ENCODE data around the gene TFPT.

DNA sequence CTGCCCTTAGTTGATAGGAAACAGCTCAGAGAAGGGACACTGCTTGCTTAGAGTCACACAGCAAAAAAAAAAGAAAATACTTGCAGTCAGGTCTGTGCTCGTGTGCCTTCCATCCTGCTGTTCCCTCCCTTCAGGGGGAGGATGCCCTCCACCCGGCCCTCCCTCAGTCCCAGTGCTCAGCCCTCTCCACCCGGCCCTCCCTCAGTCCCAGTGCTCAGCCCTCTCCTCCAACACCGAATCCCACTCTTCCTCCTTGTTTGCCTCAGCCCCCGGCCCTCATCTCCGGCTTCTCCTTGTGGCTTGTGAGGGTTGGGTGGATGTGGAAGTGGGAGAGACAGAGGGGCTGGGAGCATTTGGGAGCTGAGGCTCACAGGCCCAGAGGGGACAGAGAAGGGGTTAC lies 5.8 kb downstream of the TFPT start:
- no peak for TF ChIP-seq SUZ12 (IDR thresholded peaks at IDR 0.05)
- TF ChIP-seq BHLHE40 (IDR thresholded peaks at IDR 0.05; ENCODE audit: borderline replicate concordance), result no peak
